Heart left ventricle (tissue), 16 donors: ENCODE measurements around the gene IPCEF1. TPM values are rescaled to one million over a fixed set of nuclear protein-coding genes. Genes with fewer than 3 reads are reported as not detected.
"Not testable (repeated sequence)": the region's sequence is repeated elsewhere in the genome, so short reads cannot be mapped to it uniquely, and the experiment has no call there.

Experiments
- ATAC-seq, 4 donors: fragments of 200-7000 bp; cut with Tn5 transposase; one replicate each; pipeline ENCODE4 v1.9.1; 2020 to 2022; ENCODE audit warnings: moderate library complexity in 4 of 4, mild to moderate bottlenecking in 3 of 4, moderate number of reproducible peaks in 1 of 4
- DNase-seq, 5 donors: peaks; one replicate each; pipeline ENCODE4 v3.0.0-alpha.2; 2020
- H3K27ac ChIP-seq, 12 donors: fragments of 200-600 bp; sonication (generic) in 4 of 12; one replicate each; pipeline versions ENCODE4 v1.5.0 to v1.8.0; 2016 to 2022; ENCODE audit warnings: mild to moderate bottlenecking in 2 of 12
- H3K27me3 ChIP-seq, 9 donors: fragments of 200-600 bp; sonication (generic) in 2 of 9; one replicate each; pipeline versions ENCODE4 v1.5.1 to v1.8.0; 2016 to 2022; ENCODE audit warnings: mild to moderate bottlenecking in 3 of 9
- H3K36me3 ChIP-seq, 9 donors: fragments of 200-600 bp; sonication (generic) in 2 of 9; one replicate each; pipeline versions ENCODE4 v1.5.0 to v1.8.0; 2018 to 2022; ENCODE audit warnings: mild to moderate bottlenecking in 2 of 9
- H3K4me1 ChIP-seq, 12 donors: fragments of 200-600 bp; sonication (generic) in 4 of 12; one replicate each; pipeline versions ENCODE4 v1.5.0 to v1.8.0; 2016 to 2022; ENCODE audit warnings: mild to moderate bottlenecking in 3 of 12
- H3K4me3 ChIP-seq, 12 donors: fragments of 200-600 bp; sonication (generic) in 4 of 12; one replicate each; pipeline versions ENCODE4 v1.5.0 to v1.8.0; 2017 to 2022; ENCODE audit warnings: mild to moderate bottlenecking in 9 of 12, moderate library complexity in 4 of 12
- H3K9me3 ChIP-seq, 12 donors: fragments of 200-600 bp; sonication (generic) in 4 of 12; one replicate each; pipeline versions ENCODE4 v1.5.0 to v1.8.0; 2016 to 2022; ENCODE audit warnings: mild to moderate bottlenecking in 1 of 12
- POLR2A ChIP-seq, 2 donors: fragments of 450-650 bp; IDR thresholded peaks; one replicate each; pipeline ENCODE4 v1.6.1; 2017; ENCODE audit warnings: antibody characterized with exemption in 2 of 2, mild to moderate bottlenecking in 2 of 2, moderate library complexity in 2 of 2
- WGBS, 4 donors: extraction: QIAGEN DNeasy Blood & Tissue Kit in 2 of 4; methylation state at CpG; one replicate each; pipeline versions ENCODE4 v1.1.5 to v1.1.7; 2013 to 2018; 5-methylcytosine and 5-hydroxymethylcytosine counted together
- intact Hi-C, 10 donors: fragments of 100-400 bp; cut with DNase I; formaldehyde crosslinking; loops; one replicate each; pipeline versions ENCODE4 v1.11.1 to v1.14.2; 2022
- polyA plus RNA-seq, 2 donors: library from polyadenylated mRNA; stranded (reverse); fragments of 200-250 nt; gene quantifications; one replicate each; pipeline ENCODE4 v1.2.3, GENCODE V29; 2013
- total RNA-seq, 9 donors: library from RNA; depleted of rRNA in 2 of 9; stranded (reverse); fragments of >200 nt in 2 of 9; fragmentation: NEBNext Ultra II Directional in 3 of 9; extraction: Animal tissue kit (Norgen Biotek cat#: 25700) in 3 of 9; gene quantifications; one replicate each; pipeline versions ENCODE4 v1.1.0 to v1.2.4, GENCODE V29; 2016 to 2023
- TF ChIP-seq, protein P1 (sequence below), 12 donors: fragments of 200-600 bp; sonication (generic) in 4 of 12; IDR thresholded peaks; one replicate each; pipeline versions ENCODE4 v1.5.0 to v1.8.0; 2018 to 2022; ENCODE audit warnings: antibody characterized with exemption in 12 of 12, mild to moderate bottlenecking in 5 of 12
- donor health status: ischemic (EF 13 %, LVEDD 7.1; RV severe dilation, severe dysfunction).
- donor health status: healthy with polysubstance abuse.
- donor health status: DM: no; HTN: yes; CAD: no.
- donor health status: DM: no; HTN: no; CAD: no.
- donor health status: ischemic (EF 25% LVEDD 6.9; RV normal size, moderate dysfunction).
- donor health status: ischemic (EF 25% LVEDD 5.7; RV mildly dilated, moderate dysfunction).
- donor health status: healthy.
- donor health status: DM: yes; HTN: yes; CAD: no.
- donor health status: ischemic (EF 35%, LVEDD 5.7; RV mildly dilated, moderate dysfunction).
- donor health status: nonischemic (EF 11% LVEDD 7.7; RV severe dilation, severe dysfunction).
- donor health status: DM: yes; HTN: yes; CAD: no.
- donor health status: PGD.
- donor health status: ischemic (EF 29% LVEDD 5.4; RV normal size, mild dysfunction).
- donor health status: nonischemic (EF 23%, LVEDD 6.1; RV moderate dilation, normal function).

IPCEF1 gene
- total and polyA plus RNA-seq, 11 donors = 0.10 to 4.1 (median 0.35) TPM

DNA sequence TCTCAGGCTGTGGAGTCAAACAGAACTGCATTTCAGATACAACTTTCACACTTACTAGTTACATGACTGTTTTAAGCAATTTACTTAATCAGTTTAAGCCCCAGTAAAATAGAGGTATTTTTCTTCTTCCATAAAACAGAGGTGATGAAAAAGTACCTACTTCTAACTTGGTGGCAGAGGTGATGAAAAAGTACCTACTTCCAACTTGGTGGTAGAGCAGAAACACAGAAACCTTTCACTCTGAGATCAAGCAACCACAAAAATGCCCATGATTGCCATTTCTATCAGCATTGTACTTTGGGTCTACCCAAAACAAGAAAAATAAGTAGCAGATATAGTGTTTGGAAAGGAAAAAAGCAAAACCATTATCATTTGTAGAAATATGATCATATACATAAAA, 168.9 kb downstream of the IPCEF1 start:
- intact Hi-C loops = no loop called here
- Histone ChIP-seq H3K27me3 (no peaks in the 10 kb centered on the region), H3K9me3 (peaks cover 0 to 10% (median 1%) of the 10 kb centered on the region in 12 donors), H3K4me1 (no peaks in the 10 kb centered on the region), H3K27ac (no peak overlapping the region), H3K36me3 (no peaks in the 10 kb centered on the region), H3K4me3 (no peak overlapping the region)
- ATAC-seq (no peak), DNase-seq (no peak)
- TF ChIP-seq POLR2A (IDR thresholded peaks at IDR 0.05) = no peak
- TF ChIP-seq, protein P1, sequence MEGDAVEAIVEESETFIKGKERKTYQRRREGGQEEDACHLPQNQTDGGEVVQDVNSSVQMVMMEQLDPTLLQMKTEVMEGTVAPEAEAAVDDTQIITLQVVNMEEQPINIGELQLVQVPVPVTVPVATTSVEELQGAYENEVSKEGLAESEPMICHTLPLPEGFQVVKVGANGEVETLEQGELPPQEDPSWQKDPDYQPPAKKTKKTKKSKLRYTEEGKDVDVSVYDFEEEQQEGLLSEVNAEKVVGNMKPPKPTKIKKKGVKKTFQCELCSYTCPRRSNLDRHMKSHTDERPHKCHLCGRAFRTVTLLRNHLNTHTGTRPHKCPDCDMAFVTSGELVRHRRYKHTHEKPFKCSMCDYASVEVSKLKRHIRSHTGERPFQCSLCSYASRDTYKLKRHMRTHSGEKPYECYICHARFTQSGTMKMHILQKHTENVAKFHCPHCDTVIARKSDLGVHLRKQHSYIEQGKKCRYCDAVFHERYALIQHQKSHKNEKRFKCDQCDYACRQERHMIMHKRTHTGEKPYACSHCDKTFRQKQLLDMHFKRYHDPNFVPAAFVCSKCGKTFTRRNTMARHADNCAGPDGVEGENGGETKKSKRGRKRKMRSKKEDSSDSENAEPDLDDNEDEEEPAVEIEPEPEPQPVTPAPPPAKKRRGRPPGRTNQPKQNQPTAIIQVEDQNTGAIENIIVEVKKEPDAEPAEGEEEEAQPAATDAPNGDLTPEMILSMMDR (IDR thresholded peaks at IDR 0.05) = no peak

DNA sequence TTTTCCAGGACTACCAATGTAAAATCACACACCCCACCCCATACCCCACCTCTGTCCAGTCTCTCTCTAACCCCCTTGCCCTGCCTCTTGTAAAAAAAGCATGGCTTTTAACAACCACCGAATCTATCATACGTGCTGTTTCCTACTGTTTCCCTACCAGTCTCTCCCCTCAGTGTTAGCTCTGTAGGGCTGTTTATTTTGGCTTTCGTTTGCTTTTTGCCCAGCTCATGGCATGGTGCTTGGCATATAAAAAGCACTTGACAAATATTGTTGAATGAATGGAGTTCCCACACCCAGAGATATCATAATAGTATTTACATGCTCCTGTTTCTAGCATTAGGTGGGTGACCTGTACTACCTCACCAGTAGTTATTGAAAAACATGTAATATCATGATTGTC, 169.4 kb downstream of the IPCEF1 start:
- H3K27me3 ChIP-seq = no peaks in the 10 kb centered on the region
- intact Hi-C loops = no loop called here
- no peak overlapping the region for H3K27ac ChIP-seq
- WGBS, 4 donors = 81 to 90% (median 85%) methylated on average over 3 of the region's 3 CpGs
- peaks cover 0 to 13% (median 2%) of the 10 kb centered on the region in 12 donors for H3K9me3 ChIP-seq
- no peaks in the 10 kb centered on the region for H3K36me3 ChIP-seq
- H3K4me3 ChIP-seq = no peak overlapping the region
- ATAC-seq = no peak
- no peak for TF ChIP-seq POLR2A (IDR thresholded peaks at IDR 0.05)
- TF ChIP-seq, protein P1 (IDR thresholded peaks at IDR 0.05) = no peak
- no peak for DNase-seq
- no peaks in the 10 kb centered on the region for H3K4me1 ChIP-seq

DNA sequence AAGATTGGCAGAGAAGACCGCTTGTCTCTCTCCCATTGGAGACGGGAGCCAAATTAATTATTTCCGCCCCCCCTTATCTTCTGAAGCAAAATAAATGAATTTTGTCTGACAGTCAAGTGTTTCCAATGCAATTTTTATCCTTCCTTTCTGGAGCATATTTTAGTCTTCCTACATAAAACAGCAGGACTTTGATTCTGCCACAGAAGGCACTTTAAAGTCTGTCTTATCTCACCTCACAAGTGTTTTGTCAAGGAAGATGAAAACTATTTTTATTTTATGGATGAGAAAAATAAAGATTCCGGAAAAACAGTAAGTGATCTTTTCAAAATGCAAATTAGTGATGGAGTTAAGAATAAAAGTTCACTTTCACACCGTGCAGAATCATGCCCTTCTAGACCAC, 177.2 kb downstream of the IPCEF1 start:
- Histone ChIP-seq H3K4me3 (no peak overlapping the region), H3K27me3 (no peaks in the 10 kb centered on the region), H3K36me3 (no peaks in the 10 kb centered on the region), H3K4me1 (no peaks in the 10 kb centered on the region), H3K9me3 (peaks cover 0 to 29% (median 2%) of the 10 kb centered on the region in 12 donors), H3K27ac (no peak overlapping the region)
- DNase-seq = no peak
- no peak for ATAC-seq
- WGBS, 4 donors = 79 to 89% (median 82%) methylated on average over 5 of the region's 5 CpGs
- intact Hi-C loops = no loop called here
- TF ChIP-seq, protein P1 (IDR thresholded peaks at IDR 0.05) = no peak
- no peak for TF ChIP-seq POLR2A (IDR thresholded peaks at IDR 0.05)

DNA sequence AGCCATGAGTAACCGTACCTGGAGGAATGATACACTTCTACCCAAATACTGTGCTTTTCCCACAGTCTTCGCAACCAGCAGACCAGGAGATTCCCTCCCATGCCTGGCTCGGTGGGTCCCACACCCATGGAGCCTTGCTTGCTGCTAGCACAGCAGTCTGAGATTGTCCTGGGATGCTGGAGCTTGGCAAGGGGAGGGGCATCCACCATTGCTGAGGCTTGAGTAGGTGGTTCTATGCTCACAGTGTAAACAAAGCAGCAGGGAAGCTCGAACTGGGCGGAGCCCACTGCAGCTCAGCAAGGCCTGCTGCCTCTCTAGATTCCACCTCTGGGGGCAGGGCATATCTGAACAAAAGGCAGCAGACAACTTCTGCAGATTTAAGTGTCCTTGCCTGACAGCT, 184.2 kb downstream of the IPCEF1 start:
- not testable (repeated sequence) for DNase-seq, ATAC-seq
- 71 to 86% (median 79%) methylated on average over 2 to 5 of the region's 5 CpGs for WGBS, 4 donors

DNA sequence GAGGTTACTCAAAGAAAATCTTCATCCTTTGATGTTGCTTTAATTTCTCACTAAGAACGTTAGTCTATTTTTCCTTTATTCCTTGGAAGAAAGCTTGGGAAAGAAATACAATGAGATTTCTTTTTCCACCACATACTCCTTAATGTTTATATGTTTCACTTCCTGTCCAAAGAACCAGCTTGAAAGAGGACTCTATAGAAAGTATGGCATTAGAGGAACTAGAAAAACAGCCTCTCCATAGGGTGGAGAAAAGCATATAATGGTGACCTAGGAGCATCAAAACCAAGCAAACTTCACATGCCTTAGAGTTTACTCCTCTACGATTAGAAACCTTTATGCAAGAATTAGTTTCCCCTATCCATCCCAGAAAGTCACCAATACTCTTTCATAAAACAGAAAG, 186.5 kb downstream of the IPCEF1 start:
- no peaks in the 10 kb centered on the region for H3K27me3 ChIP-seq
- 64 to 80% (median 78%) methylated on average over 2 of the region's 2 CpGs for WGBS, 4 donors
- ATAC-seq = no peak
- no peaks in the 10 kb centered on the region for H3K36me3 ChIP-seq
- no peak for TF ChIP-seq POLR2A (IDR thresholded peaks at IDR 0.05)
- TF ChIP-seq, protein P1 (IDR thresholded peaks at IDR 0.05) = no peak
- H3K27ac ChIP-seq = peak overlapping the region in 1 of 12 donors; percentile 7
- no peak for DNase-seq
- intact Hi-C loops = no loop called here
- no peak overlapping the region for H3K4me3 ChIP-seq
- H3K4me1 ChIP-seq = peaks cover 0 to 37% (median 0%) of the 10 kb centered on the region in 12 donors
- peaks cover 0 to 4% (median 0%) of the 10 kb centered on the region in 12 donors for H3K9me3 ChIP-seq

More for the DNA sequence above, 184.2 kb downstream of the IPCEF1 start:
- Histone ChIP-seq H3K4me1 (peaks cover 0 to 17% (median 0%) of the 10 kb centered on the region in 12 donors), H3K9me3 (peaks cover 0 to 15% (median 0%) of the 10 kb centered on the region in 12 donors)
- H3K4me3 ChIP-seq, H3K36me3 ChIP-seq, intact Hi-C loops, H3K27me3 ChIP-seq, H3K27ac ChIP-seq: not testable (repeated sequence)
